Upper lobe of left lung (tissue), 4 donors: ENCODE measurements around the gene GALNT8.

ENCODE experiments used
- EP300 ChIP-seq, 4 donors: sonication (generic); formaldehyde crosslinking; IDR thresholded peaks; one replicate each; pipeline ENCODE4 v1.5.1; 2017; ENCODE audit warnings: antibody characterized with exemption in 4 of 4, control low read depth in 2 of 4
- POLR2AphosphoS5 ChIP-seq, 2 donors: sonication (generic); formaldehyde crosslinking; IDR thresholded peaks; one replicate each; pipeline ENCODE4 v1.5.1; 2017; ENCODE audit warnings: antibody characterized with exemption in 2 of 2
- TF ChIP-seq, protein P1 (sequence below), 6 experiments: fragments of 450-650 bp in 4 of 6; fragments of 200-600 bp in 2 of 6; sonication (generic) in 2 of 6; IDR thresholded peaks; one replicate each; pipeline ENCODE4 v1.5.1; 2016 to 2019; ENCODE audit warnings: antibody characterized with exemption in 6 of 6

DNA sequence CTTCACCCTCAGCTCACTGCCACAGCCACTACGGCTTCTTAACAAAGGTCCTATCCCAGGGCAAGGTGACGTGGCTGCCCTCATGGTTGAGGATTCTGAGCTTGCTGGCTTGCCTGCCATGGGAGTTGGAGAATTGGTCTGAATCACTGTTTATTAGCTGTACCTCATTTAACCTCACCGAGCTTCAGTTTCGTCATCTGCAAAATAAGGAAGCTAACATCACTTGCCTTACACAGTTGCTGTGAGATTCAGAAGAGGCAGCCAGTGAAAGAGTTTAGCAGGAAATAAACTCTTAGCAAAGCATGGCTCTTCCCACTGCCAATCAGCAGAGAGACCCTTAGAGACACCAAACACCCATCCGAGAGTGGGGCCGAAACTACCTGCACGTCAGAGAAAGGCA lies 99.5 kb downstream of the GALNT8 start:
- TF ChIP-seq, protein P1, sequence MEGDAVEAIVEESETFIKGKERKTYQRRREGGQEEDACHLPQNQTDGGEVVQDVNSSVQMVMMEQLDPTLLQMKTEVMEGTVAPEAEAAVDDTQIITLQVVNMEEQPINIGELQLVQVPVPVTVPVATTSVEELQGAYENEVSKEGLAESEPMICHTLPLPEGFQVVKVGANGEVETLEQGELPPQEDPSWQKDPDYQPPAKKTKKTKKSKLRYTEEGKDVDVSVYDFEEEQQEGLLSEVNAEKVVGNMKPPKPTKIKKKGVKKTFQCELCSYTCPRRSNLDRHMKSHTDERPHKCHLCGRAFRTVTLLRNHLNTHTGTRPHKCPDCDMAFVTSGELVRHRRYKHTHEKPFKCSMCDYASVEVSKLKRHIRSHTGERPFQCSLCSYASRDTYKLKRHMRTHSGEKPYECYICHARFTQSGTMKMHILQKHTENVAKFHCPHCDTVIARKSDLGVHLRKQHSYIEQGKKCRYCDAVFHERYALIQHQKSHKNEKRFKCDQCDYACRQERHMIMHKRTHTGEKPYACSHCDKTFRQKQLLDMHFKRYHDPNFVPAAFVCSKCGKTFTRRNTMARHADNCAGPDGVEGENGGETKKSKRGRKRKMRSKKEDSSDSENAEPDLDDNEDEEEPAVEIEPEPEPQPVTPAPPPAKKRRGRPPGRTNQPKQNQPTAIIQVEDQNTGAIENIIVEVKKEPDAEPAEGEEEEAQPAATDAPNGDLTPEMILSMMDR (IDR thresholded peaks at IDR 0.05) = no peak
- TF ChIP-seq POLR2AphosphoS5 (IDR thresholded peaks at IDR 0.05) (no peak), EP300 (IDR thresholded peaks at IDR 0.05) (no peak)
